ENCODE data around the gene SAPCD1. TPM values are rescaled to one million over a fixed set of nuclear protein-coding genes. Genes with fewer than 3 reads are reported as not detected.
"Not testable (repeated sequence)": the region's sequence is repeated elsewhere in the genome, so short reads cannot be mapped to it uniquely, and the experiment has no call there.

Gene SAPCD1
- total RNA-seq, 1 donor from 2014 or later: 21.3 TPM

GRCh38 chr6:31796993-31797385 lies 34.5 kb downstream of the SAPCD1 start:
- no peaks in the 10 kb centered on the region for H3K9me3 Mint-ChIP-seq
- no peak for DNase-seq (ENCODE audit: low read depth, low spot score)
- H3K4me1 Mint-ChIP-seq: peaks cover 23% of the 10 kb centered on the region
- no peak overlapping the region for H3K27ac Mint-ChIP-seq (ENCODE audit: unreplicated experiment)
- H3K27me3 Mint-ChIP-seq (ENCODE audit: low read depth): no peaks in the 10 kb centered on the region
- peaks cover 9% of the 10 kb centered on the region for H3K36me3 Mint-ChIP-seq (ENCODE audit: low read depth)
- TF ChIP-seq CTCF (conservative IDR thresholded peaks at IDR 0.05): no peak
- H3K4me3 Mint-ChIP-seq: peak overlapping the region; percentile 77

- Mint-ChIP-seq H3K36me3 (ENCODE audit: low read depth) (peaks cover 9% of the 10 kb centered on the region), H3K4me3 (peak overlapping the region; percentile 77), H3K27me3 (ENCODE audit: low read depth) (no peaks in the 10 kb centered on the region), H3K4me1 (peaks cover 23% of the 10 kb centered on the region), H3K9me3 (no peaks in the 10 kb centered on the region), H3K27ac (ENCODE audit: unreplicated experiment) (no peak overlapping the region)
- DNase-seq (ENCODE audit: low read depth, low spot score): no peak
- no peak for TF ChIP-seq CTCF (conservative IDR thresholded peaks at IDR 0.05)
Measured at GRCh38 chr6:31797588-31797987, 35.1 kb downstream of the SAPCD1 start.

DNA sequence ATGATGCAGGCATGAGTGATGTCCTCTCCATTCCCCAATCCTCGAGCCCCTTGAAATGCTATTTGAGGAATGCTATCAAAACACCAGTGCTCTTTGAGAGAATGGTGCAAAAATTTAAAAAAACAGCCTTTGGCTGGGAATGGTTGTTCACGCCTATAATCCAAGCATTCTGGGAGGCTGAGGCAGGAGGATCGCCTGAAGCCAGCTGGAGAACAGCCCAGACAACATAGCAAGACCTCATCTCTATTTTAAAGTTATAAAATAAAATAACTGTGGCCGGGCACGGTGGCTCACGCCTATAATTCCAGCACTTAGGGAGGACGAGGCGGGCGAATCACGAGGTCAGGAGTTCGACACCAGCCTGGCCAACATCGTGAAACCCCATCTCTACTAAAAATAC lies 37.3 kb downstream of the SAPCD1 start:
- no peak for DNase-seq (ENCODE audit: low read depth, low spot score)
- H3K27me3 Mint-ChIP-seq (ENCODE audit: low read depth): no peaks in the 10 kb centered on the region
- H3K9me3 Mint-ChIP-seq: no peaks in the 10 kb centered on the region
- no peak for TF ChIP-seq CTCF (conservative IDR thresholded peaks at IDR 0.05)
- H3K36me3 Mint-ChIP-seq (ENCODE audit: low read depth): peaks cover 5% of the 10 kb centered on the region
- peaks cover 15% of the 10 kb centered on the region for H3K4me1 Mint-ChIP-seq
- H3K27ac Mint-ChIP-seq (ENCODE audit: unreplicated experiment): no peak overlapping the region
- H3K4me3 Mint-ChIP-seq: no peak overlapping the region

GRCh38 chr6:31801031-31801927 lies 38.8 kb downstream of the SAPCD1 start:
- H3K4me1 Mint-ChIP-seq: peaks cover 16% of the 10 kb centered on the region
- H3K36me3 Mint-ChIP-seq (ENCODE audit: low read depth); H3K27ac Mint-ChIP-seq (ENCODE audit: unreplicated experiment); H3K4me3 Mint-ChIP-seq; H3K9me3 Mint-ChIP-seq; DNase-seq (ENCODE audit: low read depth, low spot score); H3K27me3 Mint-ChIP-seq (ENCODE audit: low read depth): not testable (repeated sequence)

DNA sequence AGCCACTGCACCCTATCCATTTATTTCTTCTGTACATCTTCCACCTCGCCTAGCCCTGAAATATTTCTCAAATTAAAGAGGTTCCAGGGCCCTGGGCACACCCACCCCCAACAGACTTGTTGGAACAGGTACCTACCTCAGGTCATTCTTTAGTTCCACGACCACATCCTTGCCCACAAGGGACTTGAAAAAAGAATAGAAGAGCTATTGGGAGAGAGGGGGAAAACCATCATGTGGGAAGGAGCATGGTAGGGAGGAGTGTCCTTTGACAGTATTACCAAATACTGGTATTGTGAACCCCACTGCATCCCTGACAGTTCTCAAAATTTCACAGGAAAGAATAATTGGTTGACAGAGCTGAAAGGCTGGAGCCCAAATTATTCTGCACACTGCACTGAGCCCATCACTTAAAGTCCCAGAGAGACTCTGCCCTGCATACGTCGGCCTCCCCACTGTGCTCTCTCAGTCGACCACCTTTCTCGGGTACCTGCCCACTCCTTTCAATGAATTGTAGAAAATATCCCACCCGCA lies 43.5 kb downstream of the SAPCD1 start:
- no peaks in the 10 kb centered on the region for H3K27me3 Mint-ChIP-seq (ENCODE audit: low read depth)
- H3K9me3 Mint-ChIP-seq: no peaks in the 10 kb centered on the region
- H3K4me1 Mint-ChIP-seq: peaks cover 18% of the 10 kb centered on the region
- TF ChIP-seq CTCF (conservative IDR thresholded peaks at IDR 0.05): no peak
- peak overlapping the region; percentile 94 for H3K4me3 Mint-ChIP-seq
- DNase-seq (ENCODE audit: low read depth, low spot score): no peak
- H3K36me3 Mint-ChIP-seq (ENCODE audit: low read depth): peaks cover 6% of the 10 kb centered on the region
- H3K27ac Mint-ChIP-seq (ENCODE audit: unreplicated experiment): peak overlapping the region; percentile 99
